DMS53 (cell line): ENCODE data around the gene CYP26C1.

Source experiments
- DNase-seq: peaks from one replicate; lab custom pipeline; 2025; lab: John Stamatoyannopoulos, UW

Gene CYP26C1

GRCh38 chr10:93059975-93060886 lies at the start of gene CYP26C1:
TSS of gene CYP26C1 (plus strand) at chr10:93060798. CDS start at chr10:93061264, 466 bp downstream.
- DNase-seq, result no peak

GRCh38 chr10:93015722-93016121 lies 44.9 kb upstream of the CYP26C1 start:
- DNase-seq, result no peak

- DNase-seq, result no peak
These were observed 37.5 kb upstream of the CYP26C1 start for GRCh38 chr10:93023013-93023650.

GRCh38 chr10:93026072-93026471 lies 34.5 kb upstream of the CYP26C1 start:
- DNase-seq, result peak; percentile 19

GRCh38 chr10:93027508-93027907 lies 33.1 kb upstream of the CYP26C1 start:
- DNase-seq, result no peak

- peak; percentile 14 for DNase-seq
These were observed 31.7 kb upstream of the CYP26C1 start for GRCh38 chr10:93028883-93029282.

- DNase-seq, result no peak
These were observed 30.2 kb upstream of the CYP26C1 start for GRCh38 chr10:93030409-93030808.

GRCh38 chr10:93032105-93032808 lies 28.3 kb upstream of the CYP26C1 start:
- no peak for DNase-seq

GRCh38 chr10:93032809-93033137 lies 27.8 kb upstream of the CYP26C1 start:
- DNase-seq, result no peak

GRCh38 chr10:93034426-93034825 lies 26.2 kb upstream of the CYP26C1 start:
- no peak for DNase-seq

- no peak for DNase-seq
These were observed 21.5 kb upstream of the CYP26C1 start for GRCh38 chr10:93039110-93039509.

- peak; percentile 39 for DNase-seq
These were observed 20.9 kb upstream of the CYP26C1 start for GRCh38 chr10:93039721-93040120.

- no peak for DNase-seq
These were observed 6.1 kb upstream of the CYP26C1 start for GRCh38 chr10:93054486-93054885.

- peak; percentile 40 for DNase-seq
These were observed 2.5 kb upstream of the CYP26C1 start for GRCh38 chr10:93058139-93058538.

GRCh38 chr10:93060887-93061593 lies 442 bp downstream of the CYP26C1 start:
- DNase-seq, result no peak

- DNase-seq, result peak; percentile 79
These were observed 1.3 kb downstream of the CYP26C1 start for GRCh38 chr10:93061594-93062513.

GRCh38 chr10:93062514-93063143 lies 2.0 kb downstream of the CYP26C1 start:
- peak; percentile 87 for DNase-seq

- no peak for DNase-seq
These were observed 2.8 kb downstream of the CYP26C1 start for GRCh38 chr10:93063144-93063976.

- DNase-seq, result no peak
These were observed 3.5 kb downstream of the CYP26C1 start for GRCh38 chr10:93063977-93064660.
